Stimulated activated naive CD4-positive, alpha-beta T cell treated with Interleukin-2 at 50 U/mL for 16 hours (primary cell): ENCODE data around the gene TXNDC17.
A peak's percentile ranks its signal among the peaks of the same experiment; 100 is the strongest.
"Not testable (repeated sequence)": the region's sequence is repeated elsewhere in the genome, so short reads cannot be mapped to it uniquely, and the experiment has no call there.

Experiments used
- DNase-seq: peaks from one replicate; lab custom pipeline; 2025; lab: John Stamatoyannopoulos, UW

TXNDC17 gene

GRCh38 chr17:6640536-6641246 lies at the start of gene TXNDC17, which contains the start of gene KIAA0753:
Gene TXNDC17, plus strand, starts transcription at chr17:6641060. Its CDS starts 23 bp downstream, at chr17:6641083.
Gene KIAA0753, minus strand, starts transcription at chr17:6640711. Its CDS starts 5,608 bp downstream, at chr17:6635103.
- peak; percentile 89 for DNase-seq

- no peak for DNase-seq
Measured at GRCh38 chr17:6591599-6592158, 49.2 kb upstream of the TXNDC17 start.

- no peak for DNase-seq
Measured at GRCh38 chr17:6592173-6592572, 48.7 kb upstream of the TXNDC17 start.

GRCh38 chr17:6593371-6593770 lies 47.5 kb upstream of the TXNDC17 start:
- DNase-seq, result not testable (repeated sequence)

GRCh38 chr17:6596081-6596480 lies 44.8 kb upstream of the TXNDC17 start:
- no peak for DNase-seq

- no peak for DNase-seq
Measured at GRCh38 chr17:6596511-6596910, 44.3 kb upstream of the TXNDC17 start.

- no peak for DNase-seq
Measured at GRCh38 chr17:6596941-6597340, 43.9 kb upstream of the TXNDC17 start.

GRCh38 chr17:6597727-6598126 lies 43.1 kb upstream of the TXNDC17 start:
- DNase-seq, result no peak

GRCh38 chr17:6599364-6599763 lies 41.5 kb upstream of the TXNDC17 start:
- no peak for DNase-seq

GRCh38 chr17:6602141-6602540 lies 38.7 kb upstream of the TXNDC17 start:
- no peak for DNase-seq

- no peak for DNase-seq
Measured at GRCh38 chr17:6603744-6604325, 37.0 kb upstream of the TXNDC17 start.

- DNase-seq, result no peak
Measured at GRCh38 chr17:6605142-6605541, 35.7 kb upstream of the TXNDC17 start.

- DNase-seq, result no peak
Measured at GRCh38 chr17:6608321-6608720, 32.5 kb upstream of the TXNDC17 start.

GRCh38 chr17:6610011-6610410 lies 30.8 kb upstream of the TXNDC17 start:
- no peak for DNase-seq

GRCh38 chr17:6611231-6611630 lies 29.6 kb upstream of the TXNDC17 start:
- DNase-seq, result no peak

- no peak for DNase-seq
Measured at GRCh38 chr17:6623941-6624340, 16.9 kb upstream of the TXNDC17 start.

- DNase-seq, result no peak
Measured at GRCh38 chr17:6626616-6627015, 14.2 kb upstream of the TXNDC17 start.

- DNase-seq, result no peak
Measured at GRCh38 chr17:6627019-6627418, 13.8 kb upstream of the TXNDC17 start.

GRCh38 chr17:6630390-6630789 lies 10.5 kb upstream of the TXNDC17 start:
- no peak for DNase-seq

GRCh38 chr17:6632530-6632929 lies 8.3 kb upstream of the TXNDC17 start:
- DNase-seq, result no peak

GRCh38 chr17:6633263-6633662 lies 7.6 kb upstream of the TXNDC17 start:
- DNase-seq, result no peak

- no peak for DNase-seq
Measured at GRCh38 chr17:6636105-6636504, 4.8 kb upstream of the TXNDC17 start.
